DND-41 (cell line): ENCODE results near the gene TCERG1L.

ENCODE experiments used
- ATAC-seq: fragments of 200-7000 bp; cut with Tn5 transposase; 3 replicates; pipeline ENCODE4 v1.9.1; 2021; ENCODE audit warnings: low read depth; ENCODE audit not compliant: insufficient read depth
- DNase-seq: peaks from one replicate; pipeline ENCODE4 v3.0.0-alpha.2; 2020
- H2AFZ ChIP-seq: 2 replicates; pipeline ENCODE4 v1.6.0; 2012; ENCODE audit warnings: low read depth, low read length
- H3K27ac ChIP-seq: 2 replicates; pipeline ENCODE4 v1.5.1; 2012; ENCODE audit warnings: low read length, inconsistent platforms
- H3K27me3 ChIP-seq: fragments of 200-600 bp; sonication (generic); 2 replicates; pipeline ENCODE4 v1.6.0; 2012; ENCODE audit warnings: low read length, mild to moderate bottlenecking, inconsistent platforms; ENCODE audit not compliant: insufficient read depth, poor library complexity
- H3K36me3 ChIP-seq: 2 replicates; pipeline ENCODE4 v1.5.1; 2012; ENCODE audit warnings: low read length, inconsistent platforms; ENCODE audit not compliant: insufficient read depth
- H3K4me1 ChIP-seq: 2 replicates; pipeline ENCODE4 v1.5.1; 2012; ENCODE audit warnings: mild to moderate bottlenecking, low read length; ENCODE audit not compliant: insufficient read depth
- H3K4me2 ChIP-seq: 2 replicates; pipeline ENCODE4 v1.6.0; 2012; ENCODE audit warnings: mild to moderate bottlenecking, moderate library complexity, low read length, inconsistent platforms; ENCODE audit not compliant: insufficient read depth
- H3K4me3 ChIP-seq, 2 experiments: fragments of 200-600 bp in 1 of 2; shearing (Covaris generic) in 1 of 2; 2 replicates each; pipeline ENCODE4 v1.5.1; 2012 to 2016; ENCODE audit warnings: inconsistent platforms in 2 of 2, low read length in 2 of 2, mild to moderate bottlenecking in 2 of 2, low read depth in 1 of 2, moderate library complexity in 1 of 2
- H3K79me2 ChIP-seq: 2 replicates; pipeline ENCODE4 v1.6.0; 2012; ENCODE audit warnings: low read length, inconsistent platforms; ENCODE audit not compliant: insufficient read depth
- H3K9ac ChIP-seq: 2 replicates; pipeline ENCODE4 v1.6.0; 2012; ENCODE audit warnings: low read depth, mild to moderate bottlenecking, inconsistent platforms, low read length, moderate library complexity
- H3K9me3 ChIP-seq: 2 replicates; pipeline ENCODE4 v1.5.1; 2012; ENCODE audit warnings: low read length, moderate library complexity, mild to moderate bottlenecking, inconsistent platforms; ENCODE audit not compliant: insufficient read depth, severe bottlenecking
- H4K20me1 ChIP-seq: 2 replicates; pipeline ENCODE4 v1.6.0; 2012; ENCODE audit warnings: low read length; ENCODE audit not compliant: insufficient read depth
- CTCF ChIP-seq: IDR thresholded peaks from 2 replicates; pipeline ENCODE4 v1.5.1; 2012; ENCODE audit warnings: borderline replicate concordance, low read length, moderate library complexity, mild to moderate bottlenecking; ENCODE audit not compliant: poor library complexity, severe bottlenecking; ENCODE audit errors: extremely low read depth
- EZH2 ChIP-seq: IDR thresholded peaks from 3 replicates; pipeline ENCODE4 v1.6.1; 2012; ENCODE audit warnings: borderline replicate concordance, low read depth, mild to moderate bottlenecking, moderate library complexity, low read length, inconsistent platforms; ENCODE audit not compliant: severe bottlenecking

TCERG1L gene

DNA sequence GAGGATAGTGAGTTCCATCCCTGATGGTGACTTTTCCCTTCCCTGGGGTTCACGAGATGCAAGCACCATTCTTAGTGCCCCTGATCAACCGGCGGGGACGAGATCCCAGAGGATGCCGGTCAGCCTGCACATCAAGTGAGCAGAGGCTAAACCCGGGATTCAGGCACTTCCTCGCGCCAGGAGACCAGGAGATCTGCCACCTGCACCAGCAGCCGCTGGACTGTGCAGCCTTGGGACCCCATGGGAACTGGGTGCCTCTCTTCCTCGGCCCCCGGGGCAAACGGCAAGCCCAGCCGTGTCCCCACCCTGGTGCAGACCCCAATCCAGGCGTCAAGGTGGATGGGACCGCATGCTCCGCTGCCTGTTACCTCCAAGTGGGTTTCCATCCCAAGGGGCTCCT is 88.5 kb downstream of the TCERG1L start:
- Histone ChIP-seq H3K9ac (no peak overlapping the region), H3K4me3 (no peak overlapping the region), H3K4me1 (no peaks in the 10 kb centered on the region), H3K27me3 (no peaks in the 10 kb centered on the region), H3K9me3 (no peaks in the 10 kb centered on the region), H2AFZ (no peak overlapping the region), H4K20me1 (no peaks in the 10 kb centered on the region), H3K4me2 (no peak overlapping the region), H3K27ac (no peak overlapping the region), H3K36me3 (no peaks in the 10 kb centered on the region), H3K79me2 (no peaks in the 10 kb centered on the region)
- no peak for DNase-seq
- TF ChIP-seq CTCF, result no peak
- TF ChIP-seq EZH2, result no peak
- ATAC-seq, result no peak

GRCh38 chr10:131221632-131222277 is 89.8 kb downstream of the TCERG1L start:
- Histone ChIP-seq H3K4me1 (no peaks in the 10 kb centered on the region), H3K36me3 (no peaks in the 10 kb centered on the region), H3K4me3 (no peak overlapping the region), H3K27ac (no peak overlapping the region), H4K20me1 (no peaks in the 10 kb centered on the region), H2AFZ (no peak overlapping the region), H3K9ac (no peak overlapping the region), H3K27me3 (no peaks in the 10 kb centered on the region), H3K79me2 (no peaks in the 10 kb centered on the region), H3K9me3 (no peaks in the 10 kb centered on the region), H3K4me2 (no peak overlapping the region)
- DNase-seq, result no peak
- no peak for ATAC-seq
- TF ChIP-seq EZH2 (no peak), CTCF (no peak)

DNA sequence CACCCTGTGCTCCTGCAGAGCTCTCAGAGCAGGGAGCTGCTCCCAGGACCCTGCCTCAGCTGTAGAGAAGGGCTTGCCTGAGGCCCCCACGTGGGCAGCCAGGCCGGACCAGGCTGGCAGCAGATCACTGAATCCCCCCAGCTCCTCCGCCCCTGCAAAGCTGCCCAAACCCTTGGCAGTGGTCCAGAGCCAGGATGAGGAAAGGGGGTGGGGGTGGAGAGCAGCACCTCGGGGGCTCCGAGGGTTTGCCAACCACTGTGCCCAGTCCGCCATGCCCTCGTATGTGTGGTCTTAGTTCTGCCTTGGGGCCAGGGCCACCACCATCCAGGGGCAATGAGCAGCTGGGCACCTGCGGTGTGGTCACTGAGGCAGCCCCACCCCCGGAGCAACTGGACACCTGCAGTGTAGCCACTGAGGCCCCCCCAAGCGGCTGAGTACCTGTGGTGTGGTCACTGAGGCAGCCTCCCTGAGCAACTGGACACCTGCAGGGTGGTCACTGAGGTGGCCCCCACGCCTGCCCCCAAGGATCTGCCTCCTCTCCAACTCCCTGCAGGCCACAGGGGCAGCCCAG is 90.8 kb downstream of the TCERG1L start:
- no peak overlapping the region for H3K9ac ChIP-seq
- ATAC-seq (no peak), DNase-seq (no peak)
- no peaks in the 10 kb centered on the region for H3K9me3 ChIP-seq
- no peaks in the 10 kb centered on the region for H4K20me1 ChIP-seq
- no peaks in the 10 kb centered on the region for H3K79me2 ChIP-seq
- no peak for TF ChIP-seq EZH2
- TF ChIP-seq CTCF, result no peak
- no peaks in the 10 kb centered on the region for H3K27me3 ChIP-seq
- H3K36me3 ChIP-seq, result no peaks in the 10 kb centered on the region
- no peak overlapping the region for H2AFZ ChIP-seq
- no peak overlapping the region for H3K4me2 ChIP-seq
- H3K4me1 ChIP-seq, result no peaks in the 10 kb centered on the region
- no peak overlapping the region for H3K27ac ChIP-seq
- no peak overlapping the region for H3K4me3 ChIP-seq
